NCI-H460 (cell line): ENCODE results near the gene LPGAT1. TPM values are rescaled to one million over a fixed set of nuclear protein-coding genes. Genes with fewer than 3 reads are reported as not detected.
A peak's percentile ranks its signal among the peaks of the same experiment; 100 is the strongest.
"Not testable (repeated sequence)": the region's sequence is repeated elsewhere in the genome, so short reads cannot be mapped to it uniquely, and the experiment has no call there.

ENCODE experiments used
- DNase-seq: peaks from one replicate; pipeline ENCODE4 v3.0.0-alpha.2; 2016; ENCODE audit warnings: low read depth; ENCODE audit errors: extremely low read depth
- polyA plus RNA-seq: library from polyadenylated mRNA; depleted of rRNA; stranded (reverse); fragments of >200 nt; gene quantifications from 2 replicates; pipeline ENCODE4 v1.2.3, GENCODE V29; 2014; cell fraction: nucleus; rRNA removed
- total RNA-seq: library from RNA; depleted of rRNA; stranded (reverse); fragments of >200 nt; shearing (Covaris generic); gene quantifications from 2 replicates; pipeline ENCODE4 v1.2.3, GENCODE V29; 2014; rRNA removed

The LPGAT1 gene, protein sequence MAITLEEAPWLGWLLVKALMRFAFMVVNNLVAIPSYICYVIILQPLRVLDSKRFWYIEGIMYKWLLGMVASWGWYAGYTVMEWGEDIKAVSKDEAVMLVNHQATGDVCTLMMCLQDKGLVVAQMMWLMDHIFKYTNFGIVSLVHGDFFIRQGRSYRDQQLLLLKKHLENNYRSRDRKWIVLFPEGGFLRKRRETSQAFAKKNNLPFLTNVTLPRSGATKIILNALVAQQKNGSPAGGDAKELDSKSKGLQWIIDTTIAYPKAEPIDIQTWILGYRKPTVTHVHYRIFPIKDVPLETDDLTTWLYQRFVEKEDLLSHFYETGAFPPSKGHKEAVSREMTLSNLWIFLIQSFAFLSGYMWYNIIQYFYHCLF
- total RNA-seq, result 70.8 and 71.8 TPM in 2 replicates
- polyA plus RNA-seq, result 69.3 and 85.9 TPM in 2 replicates

- DNase-seq, result peak; percentile 77
Measured at GRCh38 chr1:211830328-211831142, at the start of gene LPGAT1. Gene LPGAT1 (minus strand): TSS chr1:211830763. CDS start chr1:211829296, 1,467 bp downstream.

DNA sequence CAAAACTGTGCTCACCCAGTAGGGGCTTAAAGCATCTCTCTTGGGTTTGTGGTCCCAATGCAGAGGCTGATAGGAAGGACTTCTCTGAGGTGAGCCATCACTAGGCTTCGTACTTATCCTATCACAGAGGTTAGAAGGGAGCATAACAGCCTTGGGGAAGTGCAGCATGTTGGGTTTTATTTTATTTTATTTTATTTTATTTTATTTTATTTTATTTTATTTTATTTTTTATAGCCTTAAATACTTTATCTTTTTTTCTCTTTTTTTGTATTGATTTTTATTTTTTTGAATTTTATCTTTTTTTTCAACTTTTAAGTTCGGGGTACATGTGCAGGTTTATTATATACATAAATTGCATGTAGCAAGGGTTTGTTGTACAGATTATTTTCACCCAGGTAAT is 48.9 kb upstream of the LPGAT1 start:
- DNase-seq, result no peak

- no peak for DNase-seq
Measured at GRCh38 chr1:211876851-211877590, 46.5 kb upstream of the LPGAT1 start.

DNA sequence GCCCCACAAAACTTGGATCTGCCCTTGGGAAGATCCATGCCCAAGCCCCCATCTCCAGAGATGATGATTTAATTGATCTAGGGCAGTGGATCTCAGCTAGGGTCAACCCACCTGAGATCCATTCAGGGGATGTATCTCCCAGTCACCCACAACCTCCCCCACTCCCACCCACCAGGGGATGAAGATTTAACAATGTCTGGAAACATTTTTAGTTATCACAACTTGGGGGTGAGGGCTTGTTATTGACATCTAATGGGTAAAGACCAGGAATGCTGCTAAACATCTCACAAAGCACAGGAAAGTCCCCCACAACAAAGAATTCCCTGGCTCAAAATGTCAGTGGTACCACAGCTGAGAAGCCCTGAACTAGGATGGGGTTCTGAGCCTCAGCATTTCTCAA is 45.0 kb upstream of the LPGAT1 start:
- no peak for DNase-seq

GRCh38 chr1:211874521-211875347 is 44.2 kb upstream of the LPGAT1 start:
- DNase-seq, result no peak

DNA sequence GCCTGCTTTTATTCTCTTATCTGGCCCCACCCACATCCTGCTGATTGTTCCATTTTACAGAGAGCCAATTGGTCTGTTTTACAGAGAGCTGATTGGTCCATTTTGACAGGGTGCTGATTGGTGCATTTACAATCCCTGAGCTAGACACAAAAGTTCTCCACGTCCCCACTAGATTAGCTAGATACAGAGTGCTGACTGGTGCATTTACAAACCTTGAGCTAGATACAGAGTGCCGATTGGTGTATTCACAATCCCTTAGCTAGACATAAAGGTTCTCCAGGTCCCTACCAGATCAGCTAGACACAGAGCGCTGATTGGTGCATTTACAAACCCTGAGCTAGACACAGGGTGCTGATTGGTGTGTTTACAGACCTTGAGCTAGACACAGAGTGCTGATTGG is 43.2 kb upstream of the LPGAT1 start:
- not testable (repeated sequence) for DNase-seq

- DNase-seq, result no peak
Measured at GRCh38 chr1:211870156-211870555, 39.6 kb upstream of the LPGAT1 start.

- DNase-seq, result no peak
Measured at GRCh38 chr1:211865180-211865579, 34.6 kb upstream of the LPGAT1 start.

DNA sequence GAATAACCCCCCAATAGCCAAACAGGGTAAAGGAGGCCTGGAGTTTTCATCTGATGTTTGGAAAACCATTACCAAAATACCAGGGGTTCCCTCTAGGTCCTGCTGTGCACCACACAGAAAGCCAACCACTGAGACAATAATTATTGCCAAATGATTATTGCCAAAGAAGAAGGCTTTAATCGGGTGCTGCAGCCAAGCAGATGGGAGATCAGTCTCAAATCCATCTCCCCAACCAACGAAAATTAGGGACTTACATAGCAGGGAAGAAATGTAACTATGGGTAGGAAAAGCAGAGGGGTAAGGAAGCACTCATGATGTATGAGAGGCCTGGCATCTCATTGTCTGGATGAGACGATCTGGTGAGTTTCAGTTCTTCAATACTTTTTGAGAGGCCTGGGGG is 28.8 kb upstream of the LPGAT1 start:
- DNase-seq, result no peak

DNA sequence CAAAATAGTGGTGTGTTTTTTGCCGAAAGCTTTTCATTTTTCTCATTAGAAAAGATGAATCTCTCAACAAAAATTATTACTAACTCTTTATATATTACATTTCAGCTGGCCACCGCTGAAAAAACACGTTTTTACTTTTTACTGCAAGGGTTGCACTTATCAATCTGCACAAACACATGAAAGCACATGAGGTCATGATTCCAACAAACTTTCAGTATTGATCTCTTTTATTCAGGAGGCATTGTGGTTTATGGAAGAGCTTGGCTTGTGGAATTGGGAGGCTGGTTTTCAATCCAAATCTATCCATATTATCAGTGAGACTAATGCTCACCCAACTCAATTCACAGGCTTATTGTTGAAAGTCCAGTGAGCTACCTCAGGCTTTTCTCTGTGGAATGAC is 20.6 kb upstream of the LPGAT1 start:
- DNase-seq, result no peak

DNA sequence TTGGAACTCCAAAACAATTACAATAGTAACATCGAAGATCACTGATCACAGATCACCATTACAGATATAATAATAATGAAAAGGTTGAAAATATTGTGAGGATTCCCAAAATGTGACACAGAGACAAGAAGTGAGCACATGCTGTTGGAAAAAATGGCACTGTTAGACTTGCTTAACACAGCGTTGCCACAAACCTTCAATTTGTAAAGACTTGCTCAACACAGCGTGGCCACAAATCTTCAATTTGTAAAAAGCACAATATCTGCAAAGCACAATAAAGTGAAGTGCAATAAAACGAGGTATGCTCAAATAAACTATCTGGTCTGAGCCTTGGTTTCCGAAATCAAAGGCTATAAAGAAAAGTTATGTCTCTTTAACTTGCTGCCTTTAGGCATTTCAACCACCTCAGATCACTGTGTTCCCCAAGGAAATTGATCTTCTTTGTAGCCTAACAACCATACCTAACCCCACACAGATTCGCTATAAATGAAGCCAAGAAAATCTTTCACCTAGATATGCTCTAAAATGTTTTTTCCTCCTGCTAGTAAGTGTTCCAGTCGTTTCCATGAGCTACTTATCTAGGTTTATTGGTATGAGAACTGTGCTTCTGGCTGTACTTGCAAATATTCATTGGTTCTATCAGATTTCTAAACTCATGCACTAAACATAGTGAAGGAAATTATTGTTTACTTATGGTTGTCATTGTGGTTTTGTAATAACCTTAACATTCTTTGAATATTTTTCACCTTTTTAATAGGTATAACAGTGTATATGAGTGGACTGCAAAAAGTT is 13.1 kb upstream of the LPGAT1 start:
- no peak for DNase-seq

DNA sequence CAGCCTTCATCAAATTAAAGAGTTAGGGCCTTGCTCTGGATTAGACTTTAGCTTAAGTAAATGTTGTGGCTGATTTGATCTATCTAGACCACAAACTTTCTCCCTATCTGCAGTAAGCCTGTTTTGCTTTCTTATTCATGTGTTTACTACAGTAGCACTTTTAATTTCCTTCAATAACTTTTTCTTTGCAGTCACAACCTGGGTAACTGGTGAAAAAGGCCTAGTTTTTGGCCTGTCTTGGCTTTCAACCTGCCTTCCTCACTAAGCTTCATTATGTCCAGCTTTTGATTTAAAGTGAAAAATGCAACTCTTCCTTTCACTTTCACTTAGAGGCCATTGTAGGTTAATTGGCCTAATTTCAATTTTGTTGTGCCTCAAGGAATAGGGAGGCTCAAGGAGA is 12.5 kb upstream of the LPGAT1 start:
- no peak for DNase-seq

GRCh38 chr1:211842518-211842917 is 12.0 kb upstream of the LPGAT1 start:
- no peak for DNase-seq

GRCh38 chr1:211839106-211839505 is 8.5 kb upstream of the LPGAT1 start:
- DNase-seq, result no peak

- no peak for DNase-seq
Measured at GRCh38 chr1:211833174-211833820, 2.7 kb upstream of the LPGAT1 start.

DNA sequence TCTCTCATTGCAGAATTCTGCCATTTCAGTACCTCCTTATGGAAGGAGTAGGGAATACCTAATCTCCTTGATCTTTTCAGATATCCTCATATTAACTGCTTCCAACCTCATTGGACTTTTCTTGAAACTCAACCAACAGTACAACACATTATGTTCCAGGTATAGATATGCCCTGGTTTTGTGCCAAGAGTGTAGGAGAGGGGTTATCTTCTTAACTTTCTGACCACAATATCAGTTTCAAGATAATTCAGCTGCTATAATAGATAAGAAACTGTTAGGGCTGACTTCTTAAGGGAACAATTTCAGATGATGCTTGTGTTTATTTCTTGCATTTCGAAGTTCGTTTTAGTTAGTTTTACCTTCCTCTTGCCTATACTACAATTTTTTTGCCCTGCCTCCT is 2.1 kb upstream of the LPGAT1 start:
- DNase-seq, result no peak

GRCh38 chr1:211831558-211832323 is 1.2 kb upstream of the LPGAT1 start:
- no peak for DNase-seq

DNA sequence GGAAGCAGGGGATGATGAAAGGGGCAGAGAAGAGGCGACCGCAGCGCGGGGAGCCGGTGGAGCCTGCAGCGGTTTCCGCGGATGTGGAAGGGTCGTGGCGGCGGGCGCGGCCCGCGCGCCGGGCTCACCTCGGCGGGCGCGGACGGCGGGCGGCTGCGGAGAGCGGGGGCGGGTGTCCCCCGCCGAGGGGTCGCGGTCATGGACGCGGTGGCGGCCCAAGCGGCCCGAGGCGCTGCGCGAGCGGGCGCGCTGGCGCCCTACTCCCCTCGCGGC is 572 bp downstream of the LPGAT1 start:
- DNase-seq, result no peak
